ENCODE results near the gene OGFR.
A peak's percentile ranks its signal among the peaks of the same experiment; 100 is the strongest.
"Not testable (repeated sequence)": the region's sequence is repeated elsewhere in the genome, so short reads cannot be mapped to it uniquely, and the experiment has no call there.

Gene OGFR

GRCh38 chr20:62841705-62842212 is 37.1 kb downstream of the OGFR start:
- DNase-seq, result no peak

- no peak for DNase-seq
These were observed 39.0 kb downstream of the OGFR start for GRCh38 chr20:62843656-62844055.

- no peak for DNase-seq
These were observed 39.5 kb downstream of the OGFR start for GRCh38 chr20:62844182-62844581.

- DNase-seq, result no peak
These were observed 41.0 kb downstream of the OGFR start for GRCh38 chr20:62845416-62846160.

- DNase-seq, result no peak
These were observed 41.7 kb downstream of the OGFR start for GRCh38 chr20:62846166-62846890.

GRCh38 chr20:62848917-62849316 is 44.3 kb downstream of the OGFR start:
- DNase-seq, result not testable (repeated sequence)

GRCh38 chr20:62849431-62849830 is 44.8 kb downstream of the OGFR start:
- no peak for DNase-seq

- no peak for DNase-seq
These were observed 45.8 kb downstream of the OGFR start for GRCh38 chr20:62850333-62850974.

GRCh38 chr20:62852196-62852595 is 47.6 kb downstream of the OGFR start:
- DNase-seq, result no peak

- no peak for DNase-seq
These were observed 48.2 kb downstream of the OGFR start for GRCh38 chr20:62852841-62853240.

- not testable (repeated sequence) for DNase-seq
These were observed 48.7 kb downstream of the OGFR start for GRCh38 chr20:62853304-62853703.

- no peak for DNase-seq
These were observed 49.5 kb downstream of the OGFR start for GRCh38 chr20:62854121-62854520.

GRCh38 chr20:62855120-62855519 is 50.5 kb downstream of the OGFR start:
- no peak for DNase-seq

GRCh38 chr20:62856931-62857619 is 52.4 kb downstream of the OGFR start:
- DNase-seq, result no peak

GRCh38 chr20:62858058-62858830 is 53.6 kb downstream of the OGFR start:
- DNase-seq, result no peak

- no peak for DNase-seq
These were observed 55.1 kb downstream of the OGFR start for GRCh38 chr20:62859721-62860120.

GRCh38 chr20:62860391-62860923 is 55.8 kb downstream of the OGFR start:
- DNase-seq, result no peak

- no peak for DNase-seq
These were observed 56.5 kb downstream of the OGFR start for GRCh38 chr20:62860924-62861691.

GRCh38 chr20:62861726-62862336 is 57.2 kb downstream of the OGFR start, which contains the start of gene TCFL5:
TSS of gene TCFL5 (minus strand) at chr20:62861822. CDS start at chr20:62861670, 152 bp downstream.
- DNase-seq, result peak; percentile 95

All from stimulated activated CD4-positive, alpha-beta T cell treated with anti-CD3 and anti-CD28 coated beads, Interleukin-1b, Interleukin-23, amount 100 ng/mL, for 48 hours (primary cell).